ENCODE data around the gene SEMA4B.
"Not testable (repeated sequence)": the region's sequence is repeated elsewhere in the genome, so short reads cannot be mapped to it uniquely, and the experiment has no call there.

The SEMA4B gene, protein sequence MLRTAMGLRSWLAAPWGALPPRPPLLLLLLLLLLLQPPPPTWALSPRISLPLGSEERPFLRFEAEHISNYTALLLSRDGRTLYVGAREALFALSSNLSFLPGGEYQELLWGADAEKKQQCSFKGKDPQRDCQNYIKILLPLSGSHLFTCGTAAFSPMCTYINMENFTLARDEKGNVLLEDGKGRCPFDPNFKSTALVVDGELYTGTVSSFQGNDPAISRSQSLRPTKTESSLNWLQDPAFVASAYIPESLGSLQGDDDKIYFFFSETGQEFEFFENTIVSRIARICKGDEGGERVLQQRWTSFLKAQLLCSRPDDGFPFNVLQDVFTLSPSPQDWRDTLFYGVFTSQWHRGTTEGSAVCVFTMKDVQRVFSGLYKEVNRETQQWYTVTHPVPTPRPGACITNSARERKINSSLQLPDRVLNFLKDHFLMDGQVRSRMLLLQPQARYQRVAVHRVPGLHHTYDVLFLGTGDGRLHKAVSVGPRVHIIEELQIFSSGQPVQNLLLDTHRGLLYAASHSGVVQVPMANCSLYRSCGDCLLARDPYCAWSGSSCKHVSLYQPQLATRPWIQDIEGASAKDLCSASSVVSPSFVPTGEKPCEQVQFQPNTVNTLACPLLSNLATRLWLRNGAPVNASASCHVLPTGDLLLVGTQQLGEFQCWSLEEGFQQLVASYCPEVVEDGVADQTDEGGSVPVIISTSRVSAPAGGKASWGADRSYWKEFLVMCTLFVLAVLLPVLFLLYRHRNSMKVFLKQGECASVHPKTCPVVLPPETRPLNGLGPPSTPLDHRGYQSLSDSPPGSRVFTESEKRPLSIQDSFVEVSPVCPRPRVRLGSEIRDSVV

DNA sequence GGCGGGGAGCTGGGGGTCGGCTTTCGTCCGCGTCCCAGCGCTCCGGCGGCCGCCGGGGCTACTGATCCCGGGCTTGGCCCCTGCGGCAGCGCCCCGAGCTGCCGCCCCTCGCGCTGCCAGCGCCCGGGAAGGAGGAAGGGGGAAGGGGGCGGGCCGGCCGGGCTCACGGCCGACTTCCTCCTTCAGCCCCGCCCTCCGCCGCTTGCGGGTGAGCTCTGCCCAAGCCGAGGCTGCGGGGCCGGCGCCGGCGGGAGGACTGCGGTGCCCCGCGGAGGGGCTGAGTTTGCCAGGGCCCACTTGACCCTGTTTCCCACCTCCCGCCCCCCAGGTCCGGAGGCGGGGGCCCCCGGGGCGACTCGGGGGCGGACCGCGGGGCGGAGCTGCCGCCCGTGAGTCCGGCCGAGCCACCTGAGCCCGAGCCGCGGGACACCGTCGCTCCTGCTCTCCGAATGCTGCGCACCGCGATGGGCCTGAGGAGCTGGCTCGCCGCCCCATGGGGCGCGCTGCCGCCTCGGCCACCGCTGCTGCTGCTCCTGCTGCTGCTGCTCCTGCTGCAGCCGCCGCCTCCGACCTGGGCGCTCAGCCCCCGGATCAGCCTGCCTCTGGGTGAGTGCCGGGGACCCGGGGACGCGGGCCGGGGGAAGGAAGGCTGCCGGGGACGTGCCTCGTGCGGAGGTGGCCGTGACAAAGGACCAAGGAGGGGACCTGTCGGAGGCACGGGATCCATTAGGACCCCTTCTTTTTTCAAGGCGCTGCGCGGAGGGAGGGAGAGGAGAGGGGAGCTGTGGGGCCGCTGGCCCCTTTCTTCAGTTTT is at the start of gene SEMA4B:
SEMA4B (plus strand) TSS at position 201 of the 814 bp plus-strand sequence; CDS start at position 450, 249 bp downstream.
- DNase-seq: peak; percentile 61 to 69

DNA sequence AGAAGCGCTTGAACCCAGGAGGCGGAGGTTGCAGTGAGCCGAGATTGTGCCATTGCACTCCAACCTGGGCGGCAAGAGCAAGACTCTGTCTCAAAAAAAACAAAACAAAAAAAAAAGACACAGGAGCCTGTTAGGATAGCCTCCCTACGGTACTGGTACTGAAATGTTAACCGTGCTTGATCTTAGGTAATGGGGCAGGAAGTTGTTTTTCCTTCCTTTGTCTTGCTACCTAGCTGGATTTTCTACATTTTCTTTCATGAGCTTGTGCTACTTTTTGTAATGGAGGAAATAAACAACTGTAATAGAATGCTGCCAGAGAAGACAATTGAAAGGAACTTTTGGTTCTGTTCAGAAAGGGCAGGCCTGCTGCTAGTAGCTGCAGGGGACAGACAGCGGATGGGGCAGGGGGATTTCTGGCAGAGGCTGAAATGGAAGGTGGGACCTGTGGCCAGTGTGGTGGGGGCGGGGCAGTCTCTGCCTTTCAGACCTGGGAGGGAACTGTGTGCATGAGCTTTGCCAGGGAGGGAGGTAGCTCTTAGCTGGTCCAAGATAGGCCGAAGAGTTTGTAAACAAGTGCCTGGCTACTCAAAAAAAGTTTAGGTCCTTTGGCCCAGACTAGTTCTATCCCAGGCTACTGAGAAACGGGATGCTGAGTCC is 49.0 kb upstream of the SEMA4B start:
- DNase-seq: no peak

DNA sequence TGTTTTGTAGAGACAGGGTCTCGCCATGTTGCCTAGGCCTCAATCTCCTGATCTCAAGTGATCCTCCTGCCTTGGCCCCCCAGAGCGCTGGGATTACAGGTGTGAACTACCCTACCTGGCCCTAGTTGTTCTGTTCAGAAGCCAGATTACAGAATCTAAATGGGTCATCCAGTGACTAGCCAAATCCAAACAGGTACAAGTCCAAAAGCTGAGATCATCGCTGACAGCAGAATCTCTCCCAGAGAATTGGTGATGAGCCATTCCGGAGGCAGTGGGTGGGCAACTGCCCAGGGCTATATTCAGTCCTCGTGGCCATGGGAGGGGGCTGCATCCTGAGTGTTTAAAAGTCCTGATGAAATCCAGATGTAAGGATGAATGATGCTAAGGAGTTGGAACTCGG is 47.5 kb upstream of the SEMA4B start:
- no peak for DNase-seq

DNA sequence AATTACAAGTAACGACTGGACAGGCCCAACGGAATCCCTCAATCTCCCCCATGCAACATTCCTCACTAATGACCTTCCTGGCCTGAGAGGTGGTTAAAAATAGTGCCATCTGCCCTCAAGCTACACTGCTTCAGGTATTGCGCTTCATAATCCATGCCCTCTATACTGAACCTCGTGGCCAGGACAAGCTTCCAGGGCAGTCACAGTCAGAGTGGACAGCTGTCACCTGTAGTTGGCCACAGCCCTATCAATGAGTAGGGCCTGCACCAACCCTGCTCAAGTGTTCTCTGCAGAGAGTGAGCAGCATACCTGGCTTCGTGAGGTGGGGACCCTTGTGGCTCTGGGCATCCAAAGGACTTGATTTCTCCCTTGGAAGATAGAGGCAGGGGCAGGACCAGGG is 46.9 kb upstream of the SEMA4B start:
- no peak for DNase-seq

DNA sequence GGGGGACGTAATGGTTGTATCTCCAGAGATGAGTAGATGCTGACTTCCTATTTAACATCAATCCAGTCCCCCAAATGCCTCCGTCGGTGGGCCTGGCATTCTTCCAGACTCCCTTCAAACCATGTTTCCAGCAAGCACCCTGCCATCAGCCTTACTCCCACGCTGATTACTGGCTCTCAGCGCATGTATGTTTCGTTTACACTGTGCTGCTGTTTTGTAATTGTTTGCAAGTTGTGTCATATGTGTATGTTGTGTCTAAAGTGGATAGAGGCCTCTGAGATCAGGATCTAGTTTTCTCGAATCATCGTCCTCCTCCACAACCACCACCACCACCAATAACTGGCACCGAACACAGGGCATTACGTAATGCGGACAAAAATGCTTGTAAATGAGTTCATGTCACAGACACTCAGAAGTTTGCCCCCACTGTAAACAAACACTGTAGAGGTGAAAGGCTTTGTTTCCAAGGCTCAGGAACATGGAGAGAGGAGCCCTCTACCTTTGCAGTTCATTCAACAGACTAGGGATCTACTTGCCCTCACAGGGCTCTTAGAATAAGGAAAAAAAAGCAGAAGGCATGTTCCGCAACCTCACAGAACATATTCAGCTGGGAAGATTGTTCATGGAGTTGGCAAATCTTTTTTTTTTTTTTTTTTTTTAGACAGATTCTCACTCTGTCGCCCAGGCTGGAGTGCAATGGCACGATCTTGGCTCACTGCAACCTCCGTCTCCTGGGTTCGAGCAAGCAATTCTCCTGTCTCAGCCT is 46.1 kb upstream of the SEMA4B start:
- DNase-seq: no peak

DNA sequence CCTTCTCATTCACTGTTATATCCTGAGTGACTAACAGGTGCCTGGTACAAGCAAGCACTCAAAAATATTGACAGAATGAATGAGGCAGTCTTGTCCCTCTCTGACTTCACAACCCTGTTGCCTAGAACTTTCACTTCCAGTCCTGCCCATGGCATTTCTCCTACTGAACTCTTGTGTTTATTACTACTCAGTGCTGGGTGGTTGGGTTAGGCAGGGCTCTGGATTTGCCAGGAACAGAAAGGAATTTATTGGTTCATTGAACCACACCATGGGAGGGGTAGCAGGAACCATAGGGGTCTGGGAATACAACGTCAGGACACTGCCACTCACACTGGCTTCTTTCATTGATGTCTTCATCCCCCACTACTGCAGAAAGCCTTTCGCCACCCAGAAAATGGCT is 41.9 kb upstream of the SEMA4B start:
- DNase-seq: no peak

DNA sequence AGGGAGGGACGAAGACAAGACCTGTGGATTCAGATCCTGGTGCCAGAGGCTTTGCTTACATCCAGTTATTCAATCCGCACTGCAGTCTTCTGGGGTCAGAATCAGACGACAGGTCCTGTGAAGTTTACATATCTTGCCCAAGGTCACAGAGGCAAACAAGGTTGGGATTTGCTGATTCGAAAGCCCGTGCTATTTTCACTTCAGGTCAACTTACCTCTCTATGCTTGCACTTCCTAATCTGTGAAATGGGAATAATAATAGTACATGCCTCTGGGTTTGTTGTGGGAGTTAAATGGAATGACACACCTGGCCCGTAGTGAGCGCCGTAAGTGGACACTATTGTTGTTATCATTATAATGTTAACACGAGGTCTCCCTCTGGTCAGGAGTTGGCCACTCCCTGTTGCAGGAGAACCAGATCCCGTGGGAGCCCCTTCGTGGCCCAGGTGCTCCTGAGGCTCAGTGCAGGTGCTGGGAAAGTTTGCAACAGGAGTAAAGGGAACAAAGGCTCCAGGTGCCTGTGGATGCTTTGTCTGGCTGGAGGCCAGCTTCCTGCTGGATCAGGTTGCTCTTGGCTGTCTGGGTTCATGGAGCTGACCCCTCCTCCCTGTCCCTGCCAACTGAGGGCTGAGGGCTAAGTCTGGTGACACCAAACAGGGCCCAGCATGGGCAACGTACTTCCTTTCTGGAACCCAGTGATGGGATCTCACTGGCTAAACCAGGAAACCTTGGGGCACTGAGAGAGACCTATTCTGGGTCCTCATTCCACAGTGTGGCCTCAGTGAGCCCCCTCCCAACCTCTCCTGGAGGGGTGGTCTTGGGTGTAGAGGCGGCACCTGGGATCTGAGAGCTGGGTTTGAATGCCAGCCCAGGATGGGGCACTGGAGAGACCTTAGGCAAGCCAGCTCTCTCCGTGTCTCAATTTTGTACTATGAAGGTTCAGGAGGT is 40.1 kb upstream of the SEMA4B start:
- DNase-seq: no peak

DNA sequence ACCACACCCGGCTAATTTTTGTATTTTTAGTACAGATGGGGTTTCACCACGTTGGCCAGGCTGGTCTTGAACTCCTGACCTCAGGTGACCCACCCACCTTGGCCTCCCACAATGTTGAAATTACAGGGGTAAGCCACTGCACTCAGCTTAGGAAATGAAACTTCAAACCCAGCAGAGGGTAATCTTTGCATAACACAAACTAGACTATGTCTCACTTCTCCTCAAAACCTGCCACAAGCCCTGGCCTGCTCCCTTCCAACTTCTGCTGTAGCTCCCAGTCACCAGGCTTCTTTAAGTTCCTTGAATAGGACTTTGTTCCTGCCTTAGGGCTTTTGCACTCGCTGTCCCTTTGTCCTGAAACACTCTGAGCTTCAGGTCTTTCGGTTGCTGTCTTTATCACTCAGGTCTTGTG is 39.2 kb upstream of the SEMA4B start:
- no peak for DNase-seq

DNA sequence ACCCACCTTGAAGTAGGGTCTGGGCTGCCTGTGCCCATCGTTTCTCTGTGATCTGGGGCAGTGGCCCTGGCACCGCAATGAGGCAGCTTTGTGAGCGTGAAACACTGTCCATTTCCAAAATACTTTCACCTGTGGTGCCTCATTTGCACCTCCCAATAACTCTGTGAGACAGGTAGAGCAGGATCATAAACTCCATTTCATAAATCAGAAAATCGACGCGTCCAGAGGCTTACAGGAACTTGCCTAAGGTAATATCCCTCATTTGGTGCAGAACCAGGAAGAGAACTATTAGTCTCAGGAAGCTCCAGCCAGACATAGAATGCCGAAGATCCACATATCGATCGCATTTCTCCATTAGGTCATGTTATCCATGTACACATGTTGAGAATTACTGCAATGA is 38.2 kb upstream of the SEMA4B start:
- no peak for DNase-seq

DNA sequence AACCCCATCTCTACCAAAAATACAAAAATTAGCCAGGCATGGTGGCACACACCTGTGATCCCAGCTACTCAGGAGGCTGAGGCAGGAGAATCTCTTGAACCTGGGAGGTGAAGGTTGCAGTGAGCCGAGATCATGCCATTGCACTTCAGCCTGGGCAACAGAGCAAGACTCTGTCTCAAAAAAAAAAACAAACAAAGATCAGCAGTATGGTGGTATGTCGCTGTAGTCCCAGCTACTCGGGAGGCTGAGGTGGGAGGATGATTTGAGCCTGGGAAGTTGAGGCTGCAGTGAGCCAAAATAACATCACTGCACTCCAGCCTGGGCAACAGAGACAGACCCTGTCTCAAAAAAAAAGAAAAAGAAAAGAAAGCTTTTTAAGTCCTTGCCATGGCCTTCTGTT is 36.9 kb upstream of the SEMA4B start:
- not testable (repeated sequence) for DNase-seq

DNA sequence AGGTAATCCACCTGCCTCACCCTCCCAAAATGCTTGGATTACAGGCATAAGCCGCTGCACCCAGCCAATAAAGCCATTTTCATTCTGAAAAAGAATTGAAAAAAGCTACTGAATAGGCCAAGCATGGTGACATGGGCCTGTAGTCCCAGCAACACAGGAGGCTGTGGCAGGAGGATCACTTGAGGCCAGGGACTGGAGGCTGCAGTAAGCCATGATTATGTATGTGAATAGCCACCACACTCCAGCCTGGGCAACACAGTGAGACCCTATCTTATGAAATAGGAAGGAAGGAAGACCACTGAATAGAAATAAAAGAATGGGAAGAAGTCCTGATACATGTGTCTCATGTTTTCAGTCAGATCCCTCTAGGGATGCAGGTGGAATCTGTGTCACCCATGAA is 36.0 kb upstream of the SEMA4B start:
- no peak for DNase-seq

DNA sequence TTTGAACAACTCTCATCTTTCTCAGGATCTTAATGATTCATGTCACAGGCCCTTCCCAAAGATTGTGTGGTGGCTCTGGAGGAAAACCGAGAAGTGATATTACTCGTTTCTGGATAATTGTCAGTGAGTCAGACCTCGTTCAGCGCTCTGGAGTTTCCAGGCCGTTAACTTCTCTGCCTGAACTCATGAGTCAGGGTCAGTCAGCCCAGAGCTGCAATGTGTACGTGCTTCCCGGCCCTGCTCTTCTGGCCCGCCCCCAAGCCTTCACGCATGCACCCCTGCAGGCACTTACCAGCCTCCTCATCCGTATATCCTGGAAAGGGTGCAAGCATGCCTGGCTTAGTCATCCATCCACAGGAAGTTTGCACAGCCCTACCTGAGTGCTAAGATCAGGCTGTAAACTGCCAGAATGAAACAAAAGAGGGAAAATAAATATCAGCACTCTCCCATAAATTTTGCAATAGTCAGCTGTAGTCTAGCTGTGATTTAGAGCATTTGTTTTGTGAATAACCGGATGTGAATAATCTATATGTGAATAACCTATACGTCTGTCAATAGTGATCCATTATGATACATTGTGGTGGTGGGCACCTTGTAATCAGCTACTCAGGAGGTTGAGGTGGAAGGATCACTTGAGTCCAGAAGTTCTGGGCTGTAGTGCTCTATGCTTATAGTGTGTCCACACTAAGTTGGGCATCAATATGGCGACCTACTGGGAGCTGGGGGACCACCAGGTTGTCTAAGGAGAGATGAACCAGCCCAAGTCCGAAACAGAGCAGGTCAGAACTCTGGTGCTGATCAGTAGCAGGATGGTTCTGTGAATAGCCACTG is 35.3 kb upstream of the SEMA4B start:
- no peak for DNase-seq

DNA sequence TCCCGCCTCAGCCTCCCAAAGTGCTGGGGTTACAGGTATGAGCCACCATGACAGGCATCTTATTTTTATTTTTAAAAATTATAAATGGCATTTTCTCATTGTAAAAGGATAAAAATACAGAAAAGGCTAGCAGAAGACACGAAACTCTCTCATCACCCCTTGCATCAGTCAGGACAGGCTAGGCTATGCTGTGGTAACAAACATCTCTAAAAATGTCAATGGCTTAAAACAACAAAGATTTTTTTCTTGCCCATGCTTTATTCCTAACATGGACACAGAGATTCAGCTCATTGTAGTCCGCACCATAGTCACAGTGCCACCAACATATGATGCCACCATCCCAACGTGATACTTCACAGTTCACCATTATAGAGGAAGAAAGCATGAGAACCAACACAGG is 34.0 kb upstream of the SEMA4B start:
- no peak for DNase-seq

DNA sequence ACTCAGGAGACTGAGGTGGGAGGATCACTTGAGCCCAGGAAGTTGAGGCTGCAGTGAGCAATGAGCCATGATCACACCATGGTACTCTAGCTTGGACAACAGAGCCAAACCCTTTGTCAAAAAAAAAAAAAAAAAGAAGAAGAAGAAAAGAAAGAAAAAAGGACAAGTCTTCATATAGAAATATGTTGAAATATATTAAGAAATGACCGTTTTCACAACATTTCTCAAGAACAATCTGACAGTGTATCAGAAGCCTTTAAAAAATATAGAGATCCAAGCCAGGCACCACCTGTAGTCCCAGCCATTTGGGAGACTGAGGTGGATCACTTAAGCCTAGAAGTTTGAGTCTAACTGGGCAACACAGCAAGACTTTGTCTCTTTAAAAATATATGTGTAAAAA is 29.5 kb upstream of the SEMA4B start:
- no peak for DNase-seq

DNA sequence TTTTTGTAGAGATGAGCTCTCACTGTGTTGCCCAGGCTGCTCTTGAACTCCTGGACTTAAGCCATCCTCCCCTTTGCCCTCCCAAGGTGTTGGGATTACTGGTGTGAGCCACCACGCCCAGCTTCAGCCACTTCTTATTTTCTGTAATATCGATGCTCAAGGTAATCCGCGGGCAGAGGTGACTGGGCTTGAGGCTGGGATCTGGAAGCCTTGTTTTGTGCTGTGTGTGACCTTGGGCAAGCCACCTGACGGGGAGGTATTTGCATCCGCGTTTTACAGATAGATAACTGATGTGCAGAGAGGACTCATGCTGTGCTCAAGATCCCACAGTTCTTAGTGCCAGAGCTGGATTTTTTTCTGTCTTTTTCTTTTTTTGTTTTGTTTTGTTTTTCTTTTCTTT is 27.8 kb upstream of the SEMA4B start:
- DNase-seq: no peak

DNA sequence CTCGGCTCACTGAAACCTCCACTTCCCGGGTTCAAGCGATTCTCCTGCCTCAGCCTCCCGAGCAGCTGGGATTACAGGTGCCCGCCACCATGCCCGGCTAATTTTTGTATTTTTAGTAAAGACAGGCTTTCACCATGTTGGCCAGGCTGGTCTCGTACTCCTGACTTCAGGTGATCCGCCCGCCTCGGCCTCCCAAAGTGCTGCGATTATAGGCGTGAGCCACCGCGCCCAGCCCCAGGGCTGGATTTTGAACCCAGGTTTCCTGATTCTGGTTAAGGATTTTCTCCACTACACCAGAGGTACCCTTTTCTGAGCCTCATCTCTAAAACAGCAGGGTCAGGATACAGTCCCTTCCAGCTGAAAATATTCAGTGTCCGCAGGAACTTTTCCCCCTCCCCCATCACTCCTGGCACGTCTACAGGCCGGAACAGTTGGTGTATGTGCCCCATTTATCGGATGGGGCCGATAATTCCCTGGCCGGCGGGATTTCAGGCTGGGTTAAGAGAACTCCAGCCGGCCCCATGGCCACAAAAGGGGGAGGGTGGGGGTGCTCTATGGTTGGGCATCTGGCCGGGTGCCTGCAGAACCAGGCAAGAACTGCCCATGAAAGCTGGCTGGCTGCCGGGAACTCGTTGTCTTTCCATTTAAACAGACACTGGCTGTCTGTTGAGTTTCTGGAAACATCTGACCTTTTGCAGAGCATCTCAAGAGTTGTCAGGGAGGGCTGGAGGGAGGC is 26.8 kb upstream of the SEMA4B start:
- no peak for DNase-seq

DNA sequence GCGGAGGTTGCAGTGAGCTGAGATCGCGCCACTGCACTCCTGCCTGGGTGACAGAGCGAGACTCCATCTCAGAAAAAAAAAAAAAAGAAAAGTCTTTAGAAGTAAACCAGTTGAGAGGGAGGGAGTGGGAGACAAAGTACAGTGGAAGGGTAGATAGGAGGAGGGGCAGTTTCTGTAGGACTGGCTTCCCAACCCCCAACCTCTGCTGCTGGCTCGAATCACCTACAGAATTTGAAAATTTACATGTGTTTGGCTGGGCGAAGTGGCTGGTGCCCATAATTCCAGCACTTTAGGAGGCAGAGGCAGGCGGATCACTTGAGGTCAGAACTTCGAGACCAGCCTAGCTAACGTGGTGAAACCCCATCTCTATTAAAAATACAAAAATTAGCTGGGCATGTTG is 24.1 kb upstream of the SEMA4B start:
- DNase-seq: no peak

DNA sequence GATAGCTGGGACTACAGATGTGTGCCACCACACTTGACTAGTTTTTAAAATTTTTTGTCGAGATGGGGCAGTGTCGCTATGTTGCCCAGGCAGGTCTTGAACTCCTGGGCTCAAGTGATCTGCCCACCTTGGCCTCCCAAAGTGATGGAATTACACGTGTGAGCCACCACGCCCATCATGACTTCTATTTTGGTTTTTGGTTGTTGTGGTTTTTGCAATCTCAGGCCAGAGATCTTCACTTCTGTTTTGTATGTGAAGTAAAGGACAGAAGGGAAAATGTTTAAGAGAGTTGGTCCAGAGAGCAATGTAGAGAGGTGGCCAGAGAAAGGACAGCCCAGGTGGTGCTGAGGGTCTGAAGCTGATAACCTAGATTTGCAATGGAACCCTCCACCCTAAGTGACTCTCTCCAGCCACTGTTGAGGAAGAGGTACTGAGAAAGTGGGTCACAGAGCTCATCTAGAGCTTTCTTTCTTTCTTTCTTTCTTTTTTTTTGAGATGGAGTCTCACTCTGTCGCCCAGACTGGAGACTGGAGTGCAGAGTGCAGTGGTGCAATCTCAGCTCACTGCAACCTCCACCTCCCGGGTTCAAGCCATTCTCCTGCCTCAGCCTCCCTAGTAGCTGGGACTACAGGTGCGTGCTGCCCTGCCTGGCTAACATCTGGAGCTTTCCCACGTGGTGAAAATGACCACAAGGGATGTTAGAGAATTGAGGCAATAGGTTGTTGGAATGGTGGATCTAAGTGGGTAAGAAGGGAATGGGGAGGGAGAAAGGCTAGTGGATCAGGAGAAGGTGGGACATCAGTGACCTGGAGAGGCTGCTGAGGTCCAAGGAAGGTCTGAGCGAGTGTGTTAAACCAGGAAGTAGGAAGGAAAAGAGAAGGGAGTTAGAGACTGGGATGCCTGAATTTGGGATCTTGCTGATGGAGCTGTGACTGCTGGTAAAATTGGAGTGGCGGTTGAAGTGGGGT is 22.4 kb upstream of the SEMA4B start:
- DNase-seq: no peak

All from activated CD4-positive, alpha-beta T cell treated with anti-CD3 and anti-CD28 coated beads for 4 hours (primary cell).